ENCODE results near the gene DAGLB.

GRCh38 chr7:6419310-6419773, 28.4 kb downstream of the DAGLB start:
- no peak for TF ChIP-seq SUZ12 (IDR thresholded peaks at IDR 0.05)
- no peak for TF ChIP-seq FOXK2 (IDR thresholded peaks at IDR 0.05)
- TF ChIP-seq FOXM1 (IDR thresholded peaks at IDR 0.05; ENCODE audit: borderline replicate concordance) = no peak
- TF ChIP-seq L3MBTL2 (conservative IDR thresholded peaks at IDR 0.05) = no peak
- TF ChIP-seq SP1 (IDR thresholded peaks at IDR 0.05) = no peak

All from HEK293T (cell line).